HG03039 (cell line): ENCODE data around the gene TXNRD2.
"Not testable (repeated sequence)": the region's sequence is repeated elsewhere in the genome, so short reads cannot be mapped to it uniquely, and the experiment has no call there.

Experiments used
- ATAC-seq: cut with Tn5 transposase; IDR thresholded peaks from one replicate; pipeline ENCODE4 v1.9.1; 2021; ENCODE audit warnings: mild to moderate bottlenecking, moderate library complexity; ENCODE audit not compliant: unreplicated experiment

The TXNRD2 gene

GRCh38 chr22:19955241-19956128 lies 13.9 kb upstream of the TXNRD2 start:
- ATAC-seq, result no peak

- ATAC-seq, result no peak
Measured at GRCh38 chr22:19951346-19951745, 9.7 kb upstream of the TXNRD2 start.

GRCh38 chr22:19948057-19948760 lies 6.6 kb upstream of the TXNRD2 start:
- no peak for ATAC-seq

- no peak for ATAC-seq
Measured at GRCh38 chr22:19943082-19944026, 1.7 kb upstream of the TXNRD2 start.

- no peak for ATAC-seq
Measured at GRCh38 chr22:19942157-19943081, 801 bp upstream of the TXNRD2 start.

GRCh38 chr22:19940536-19941364 lies 868 bp downstream of the TXNRD2 start:
- ATAC-seq, result no peak

GRCh38 chr22:19937616-19938473 lies 3.8 kb downstream of the TXNRD2 start:
- no peak for ATAC-seq

GRCh38 chr22:19936513-19936912 lies 5.1 kb downstream of the TXNRD2 start:
- ATAC-seq, result no peak

- not testable (repeated sequence) for ATAC-seq
Measured at GRCh38 chr22:19935123-19935718, 6.4 kb downstream of the TXNRD2 start.

- no peak for ATAC-seq
Measured at GRCh38 chr22:19933341-19934241, 8.0 kb downstream of the TXNRD2 start.

GRCh38 chr22:19932367-19933206 lies 9.0 kb downstream of the TXNRD2 start:
- no peak for ATAC-seq

GRCh38 chr22:19931514-19931913 lies 10.1 kb downstream of the TXNRD2 start:
- ATAC-seq, result no peak

GRCh38 chr22:19930551-19931486 lies 10.8 kb downstream of the TXNRD2 start:
- ATAC-seq, result no peak
